ENCODE data around the gene HYAL1.
A peak's percentile ranks its signal among the peaks of the same experiment; 100 is the strongest.

- TF ChIP-seq CTCF (IDR thresholded peaks at IDR 0.05) (no peak), POLR2AphosphoS5 (IDR thresholded peaks at IDR 0.05) (peak in 1 of 3 donors; percentile 47)
Observed at GRCh38 chr3:50320853-50321335, 17.5 kb upstream of the HYAL1 start.

All from transverse colon (tissue), 4 donors.